IMR-90 (cell line): ENCODE measurements around the gene ANKDD1B. TPM values are rescaled to one million over a fixed set of nuclear protein-coding genes. Genes with fewer than 3 reads are reported as not detected.

Experiments
- ATAC-seq: fragments of 200-7000 bp; cut with Tn5 transposase; 2 replicates; pipeline ENCODE4 v1.9.1; 2020; ENCODE audit warnings: low read depth, mild to moderate bottlenecking, moderate library complexity
- BruUV-seq: library from RNA; stranded (reverse); fragments of 400-500 nt; replicated peaks from 2 replicates; lab custom pipeline; 2021; lab: Mats Ljungman, UMichigan
- CTCF ChIA-PET: fragments of 300-600 bp; formaldehyde crosslinking; extraction: SDS; loops from one replicate; lab custom pipeline; 2021; ENCODE audit warnings: antibody characterized with exemption; lab: Yijun Ruan, JAX
- POLR2A ChIA-PET: fragments of 300-600 bp; sonication (Branson Sonifier 250); formaldehyde crosslinking; loops from one replicate; lab custom pipeline; 2022; ENCODE audit warnings: antibody characterized with exemption; ENCODE audit not compliant: unreplicated experiment; lab: Charles Lee
- DNase-seq: peaks from one replicate; pipeline ENCODE4 v3.0.0; 2013
- H2AFZ ChIP-seq: replicated peaks from 2 replicates; pipeline ENCODE3; 2013; ENCODE audit warnings: low read length, mild to moderate bottlenecking; ENCODE audit not compliant: poor library complexity
- H2AK5ac ChIP-seq: 2 replicates; pipeline ENCODE4 v1.6.1; 2013; ENCODE audit warnings: low read depth, low read length, inconsistent platforms
- H2AK9ac ChIP-seq: replicated peaks from 2 replicates; pipeline ENCODE3; 2013; ENCODE audit warnings: mild to moderate bottlenecking, low read depth, low read length, moderate library complexity; ENCODE audit not compliant: poor library complexity
- H2BK120ac ChIP-seq: 2 replicates; pipeline ENCODE4 v1.6.1; 2013; ENCODE audit warnings: low read depth, low read length, inconsistent platforms
- H2BK15ac ChIP-seq: 3 replicates; pipeline ENCODE4 v1.6.1; 2013; ENCODE audit warnings: low read depth, low read length, inconsistent platforms
- H2BK20ac ChIP-seq: 2 replicates; pipeline ENCODE4 v1.6.1; 2013; ENCODE audit warnings: low read depth, mild to moderate bottlenecking, inconsistent platforms, low read length, moderate library complexity
- H2BK5ac ChIP-seq: 2 replicates; pipeline ENCODE4 v1.6.1; 2013; ENCODE audit warnings: mild to moderate bottlenecking, low read depth, low read length, inconsistent platforms; ENCODE audit not compliant: poor library complexity, severe bottlenecking
- H3K14ac ChIP-seq: replicated peaks from 2 replicates; pipeline ENCODE4 v1.6.1; 2013; ENCODE audit warnings: low read depth, low read length, inconsistent platforms
- H3K18ac ChIP-seq: 2 replicates; pipeline ENCODE4 v1.6.1; 2013; ENCODE audit warnings: low read depth, low read length, control low read depth
- H3K23ac ChIP-seq: 2 replicates; pipeline ENCODE4 v1.6.1; 2013; ENCODE audit warnings: low read depth, low read length, inconsistent platforms
- H3K27ac ChIP-seq: 2 replicates; pipeline ENCODE4 v1.5.1; 2013; ENCODE audit warnings: mild to moderate bottlenecking, control low read depth, low read length; ENCODE audit not compliant: insufficient read depth
- H3K27me3 ChIP-seq: 2 replicates; pipeline ENCODE4 v1.6.1; 2013; ENCODE audit warnings: low read length; ENCODE audit not compliant: control insufficient read depth, insufficient read depth
- H3K36me3 ChIP-seq: 2 replicates; pipeline ENCODE4 v1.6.1; 2013; ENCODE audit warnings: low read length, mixed read lengths; ENCODE audit not compliant: control insufficient read depth, insufficient read depth
- H3K4ac ChIP-seq: 2 replicates; pipeline ENCODE4 v1.6.1; 2013; ENCODE audit warnings: low read depth, low read length, inconsistent platforms
- H3K4me1 ChIP-seq: 2 replicates; pipeline ENCODE4 v1.6.1; 2013; ENCODE audit warnings: low read length, mixed read lengths; ENCODE audit not compliant: control insufficient read depth, insufficient read depth
- H3K4me2 ChIP-seq: 2 replicates; pipeline ENCODE4 v1.6.1; 2013; ENCODE audit warnings: low read depth, mild to moderate bottlenecking, control low read depth, low read length, moderate library complexity
- H3K4me3 ChIP-seq: 2 replicates; pipeline ENCODE4 v1.5.1; 2013; ENCODE audit warnings: low read depth, mild to moderate bottlenecking, control low read depth, low read length, moderate library complexity; ENCODE audit not compliant: insufficient read depth
- H3K56ac ChIP-seq: 2 replicates; pipeline ENCODE4 v1.6.1; 2013; ENCODE audit warnings: low read length, inconsistent platforms; ENCODE audit not compliant: insufficient read depth; ENCODE audit errors: extremely low read depth
- H3K79me1 ChIP-seq, 2 experiments: 2 replicates each; pipeline ENCODE4 v1.6.1; 2013; ENCODE audit warnings: low read length in 2 of 2, inconsistent platforms in 1 of 2, low read depth in 1 of 2
- H3K9ac ChIP-seq: 2 replicates; pipeline ENCODE4 v1.6.1; 2013; ENCODE audit warnings: low read depth, low read length, control low read depth
- H3K9me1 ChIP-seq: 2 replicates; pipeline ENCODE4 v1.6.1; 2013; ENCODE audit warnings: low read length, inconsistent platforms; ENCODE audit not compliant: insufficient read depth
- H3K9me3 ChIP-seq: 2 replicates; pipeline ENCODE4 v1.6.1; 2013; ENCODE audit warnings: low read length; ENCODE audit not compliant: control insufficient read depth, insufficient read depth
- H4K20me1 ChIP-seq: 2 replicates; pipeline ENCODE4 v1.6.1; 2013; ENCODE audit warnings: low read length, inconsistent platforms; ENCODE audit not compliant: insufficient read depth
- H4K5ac ChIP-seq: 2 replicates; pipeline ENCODE4 v1.6.1; 2013; ENCODE audit warnings: mild to moderate bottlenecking, low read depth, low read length, control low read depth
- H4K8ac ChIP-seq, 2 experiments: 2 replicates each; pipeline ENCODE4 v1.6.1; 2013; ENCODE audit warnings: low read depth in 2 of 2, low read length in 2 of 2, control low read depth in 1 of 2, inconsistent platforms in 1 of 2
- H4K91ac ChIP-seq: 2 replicates; pipeline ENCODE4 v1.6.1; 2013; ENCODE audit warnings: low read depth, low read length, inconsistent platforms; ENCODE audit not compliant: insufficient read depth
- BHLHE40 ChIP-seq: fragments of 150-350 bp; IDR thresholded peaks from 2 replicates; pipeline ENCODE4 v1.6.1; 2016; ENCODE audit warnings: mild to moderate bottlenecking, low read depth, low read length
- CEBPB ChIP-seq: IDR thresholded peaks from 2 replicates; pipeline ENCODE4 v1.6.1; 2012; ENCODE audit warnings: low read depth, low read length, improper control_type of control experiment
- CHD1 ChIP-seq: IDR thresholded peaks from 2 replicates; pipeline ENCODE4 v1.6.1; 2012; ENCODE audit warnings: low read depth, low read length, improper control_type of control experiment
- ELK1 ChIP-seq: fragments of 150-350 bp; IDR thresholded peaks from 2 replicates; pipeline ENCODE4 v1.6.1; 2016; ENCODE audit warnings: low read depth, mild to moderate bottlenecking, low read length, moderate library complexity, borderline replicate concordance
- FOS ChIP-seq: fragments of 150-350 bp; IDR thresholded peaks from 2 replicates; pipeline ENCODE4 v1.6.1; 2016; ENCODE audit warnings: low read depth, low read length
- MAFK ChIP-seq: IDR thresholded peaks from 2 replicates; pipeline ENCODE4 v1.6.1; 2012; ENCODE audit warnings: low read depth, low read length, improper control_type of control experiment
- MAZ ChIP-seq: IDR thresholded peaks from 2 replicates; pipeline ENCODE4 v1.6.1; 2012; ENCODE audit warnings: low read depth, mild to moderate bottlenecking, low read length, improper control_type of control experiment, moderate library complexity, borderline replicate concordance
- NFE2L2 ChIP-seq: fragments of 150-350 bp; IDR thresholded peaks from 2 replicates; pipeline ENCODE4 v1.6.1; 2016; ENCODE audit warnings: low read depth, mild to moderate bottlenecking, low read length
- POLR2A ChIP-seq: IDR thresholded peaks from 2 replicates; pipeline ENCODE4 v1.6.1; 2012; ENCODE audit warnings: mild to moderate bottlenecking, low read depth, low read length
- RCOR1 ChIP-seq: IDR thresholded peaks from 2 replicates; pipeline ENCODE4 v1.6.1; 2012; ENCODE audit warnings: mild to moderate bottlenecking, low read length, improper control_type of control experiment; ENCODE audit not compliant: insufficient replicate concordance
- RFX5 ChIP-seq: IDR thresholded peaks from 2 replicates; pipeline ENCODE4 v1.8.0; 2012; ENCODE audit warnings: low read depth, mild to moderate bottlenecking, low read length, moderate library complexity
- USF2 ChIP-seq: fragments of 150-350 bp; IDR thresholded peaks from 2 replicates; pipeline ENCODE4 v1.6.1; 2017; ENCODE audit warnings: mild to moderate bottlenecking, antibody characterized with exemption, low read length, low read depth
- WGBS, 2 experiments: methylation state at CpG; one replicate each; pipeline versions ENCODE4 v1.1.5 to v1.1.7; 2013; ENCODE audit warnings: missing lambda C conversion rate in 2 of 2; ENCODE audit not compliant: insufficient read length in 1 of 2; ENCODE audit errors: extremely low coverage in 2 of 2; 5-methylcytosine and 5-hydroxymethylcytosine counted together
- dilution Hi-C: fragments of 300-500 bp; cut with HindIII; formaldehyde crosslinking; loops from one replicate; pipeline ENCODE4 v1.14.3; 2018; ENCODE audit warnings: low sequenced_read_pairs; ENCODE audit not compliant: unreplicated experiment
- in situ Hi-C: fragments of 300-500 bp; cut with MboI; formaldehyde crosslinking; loops from 3 replicates; pipeline ENCODE4 v1.14.3; 2019; ENCODE audit warnings: low sequenced_read_pairs, inconsistent platforms, mixed read lengths
- intact Hi-C: fragments of 100-400 bp; cut with micrococcal nuclease; formaldehyde crosslinking; loops from 2 replicates; pipeline ENCODE4 v1.10.0; 2022
- polyA plus RNA-seq, 3 experiments: library from polyadenylated mRNA; depleted of rRNA; stranded (reverse); fragments of >200 nt; gene quantifications; 2 replicates each; pipeline ENCODE4 v1.2.3, GENCODE V29; 2012; ENCODE audit warnings: low replicate concordance in 1 of 3
- total RNA-seq: library from RNA; depleted of rRNA; stranded (reverse); fragments of >200 nt; gene quantifications from 2 replicates; pipeline ENCODE4 v1.2.3, GENCODE V29; 2012
- TF ChIP-seq, protein P1 (sequence below): conservative IDR thresholded peaks from 2 replicates; pipeline ENCODE4 v1.5.1; 2012; ENCODE audit warnings: mild to moderate bottlenecking, low read depth, low read length, improper control_type of control experiment

The ANKDD1B gene
- total and polyA plus RNA-seq, 2 of the 4 experiments (the other 2 are of a cell fraction): 0.24 TPM; not detected in 1

DNA sequence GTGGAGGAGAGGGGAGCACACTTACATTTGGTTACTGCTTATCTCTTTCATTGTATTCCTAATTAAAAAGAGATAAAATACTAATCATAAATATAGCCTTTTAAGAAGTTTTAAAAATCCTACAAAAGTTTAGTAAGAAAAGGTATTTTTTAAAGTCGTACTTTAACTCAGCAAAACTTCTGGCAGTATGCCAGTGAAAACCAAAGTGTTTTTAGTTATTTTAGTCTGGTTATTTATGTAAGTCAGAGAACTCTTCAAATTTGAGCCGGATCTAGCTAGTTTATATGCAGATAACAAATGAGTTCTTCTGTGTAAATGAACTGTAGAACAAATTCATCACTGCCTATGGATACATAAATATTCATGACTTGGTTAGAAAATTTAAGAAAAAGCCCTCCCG lies 36.5 kb upstream of the ANKDD1B start:
- Histone ChIP-seq H3K4me2 (no peak overlapping the region), H3K4me1 (no peaks in the 10 kb centered on the region), H4K5ac (no peak overlapping the region), H2AK5ac (no peak overlapping the region), H3K4ac (no peak overlapping the region), H3K27me3 (no peaks in the 10 kb centered on the region), H4K20me1 (no peaks in the 10 kb centered on the region), H3K23ac (peak overlapping the region; percentile 31; the same call in 1 of the 2 replicates), H3K18ac (no peak overlapping the region), H2AFZ (no peak overlapping the region), H3K79me1 (peaks cover under 1 to 6% of the 10 kb centered on the region in 2 experiments; a peak in 3 of 4 replicates), H2BK120ac (no peak overlapping the region), H2BK15ac (no peak overlapping the region), H3K4me3 (no peak overlapping the region), H4K91ac (no peak overlapping the region), H3K9ac (no peak overlapping the region), H3K27ac (no peak overlapping the region), H2AK9ac (no peak overlapping the region), H3K56ac (no peak overlapping the region), H4K8ac (no peak overlapping the region), H2BK20ac (no peak overlapping the region), H3K9me1 (0 out of 2 replicates have a peak, but pooled peaks cover 3% of the 10 kb centered on the region), H2BK5ac (no peak overlapping the region), H3K36me3 (peaks cover 9% of the 10 kb centered on the region), H3K9me3 (no peaks in the 10 kb centered on the region), H3K14ac (no peak overlapping the region)
- dilution Hi-C loops: no loop called here
- WGBS, 2 experiments: no CpG with 5 or more reads among the region's 3 CpGs
- DNase-seq: peak; percentile 18
- TF ChIP-seq BHLHE40 (no peak), MAFK (no peak), POLR2A (no peak), NFE2L2 (no peak), USF2 (no peak), MAZ (no peak), FOS (no peak), RCOR1 (no peak), CEBPB (no peak), ELK1 (no peak), CHD1 (no peak), RFX5 (no peak)
- TF ChIP-seq, protein P1, sequence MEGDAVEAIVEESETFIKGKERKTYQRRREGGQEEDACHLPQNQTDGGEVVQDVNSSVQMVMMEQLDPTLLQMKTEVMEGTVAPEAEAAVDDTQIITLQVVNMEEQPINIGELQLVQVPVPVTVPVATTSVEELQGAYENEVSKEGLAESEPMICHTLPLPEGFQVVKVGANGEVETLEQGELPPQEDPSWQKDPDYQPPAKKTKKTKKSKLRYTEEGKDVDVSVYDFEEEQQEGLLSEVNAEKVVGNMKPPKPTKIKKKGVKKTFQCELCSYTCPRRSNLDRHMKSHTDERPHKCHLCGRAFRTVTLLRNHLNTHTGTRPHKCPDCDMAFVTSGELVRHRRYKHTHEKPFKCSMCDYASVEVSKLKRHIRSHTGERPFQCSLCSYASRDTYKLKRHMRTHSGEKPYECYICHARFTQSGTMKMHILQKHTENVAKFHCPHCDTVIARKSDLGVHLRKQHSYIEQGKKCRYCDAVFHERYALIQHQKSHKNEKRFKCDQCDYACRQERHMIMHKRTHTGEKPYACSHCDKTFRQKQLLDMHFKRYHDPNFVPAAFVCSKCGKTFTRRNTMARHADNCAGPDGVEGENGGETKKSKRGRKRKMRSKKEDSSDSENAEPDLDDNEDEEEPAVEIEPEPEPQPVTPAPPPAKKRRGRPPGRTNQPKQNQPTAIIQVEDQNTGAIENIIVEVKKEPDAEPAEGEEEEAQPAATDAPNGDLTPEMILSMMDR: no peak
- ATAC-seq: no peak
- BruUV-seq: no TSS peak
- CTCF ChIA-PET: no interaction called here
- in situ Hi-C loops: no loop called here
- POLR2A ChIA-PET: no interaction called here
- intact Hi-C loops: no loop called here
